MM.1S (cell line): ENCODE data around the gene TMOD1.

Experiments used
- DNase-seq: peaks from one replicate; pipeline ENCODE4 v3.0.0-alpha.2; 2015
- H2AFZ ChIP-seq: fragments of 300-600 bp; sonication (generic); 2 replicates; pipeline ENCODE4 v1.6.0; 2016; ENCODE audit warnings: antibody characterized with exemption, low read length
- H3F3A ChIP-seq: fragments of 300-600 bp; sonication (generic); 2 replicates; pipeline ENCODE4 v1.6.1; 2016; ENCODE audit warnings: mild to moderate bottlenecking, antibody characterized with exemption, low read length, moderate library complexity, mixed read lengths; ENCODE audit not compliant: insufficient read depth
- H3K27ac ChIP-seq: fragments of 300-600 bp; sonication (generic); 2 replicates; pipeline ENCODE4 v1.5.1; 2016; ENCODE audit warnings: mild to moderate bottlenecking, low read length
- H3K27me3 ChIP-seq: fragments of 300-600 bp; sonication (generic); replicated peaks from 2 replicates; pipeline ENCODE4 v1.6.0; 2016; ENCODE audit warnings: low read length; ENCODE audit not compliant: insufficient read depth
- H3K36me3 ChIP-seq: fragments of 300-600 bp; sonication (generic); replicated peaks from 2 replicates; pipeline ENCODE4 v1.6.1; 2016; ENCODE audit warnings: mild to moderate bottlenecking, low read length, mixed read lengths; ENCODE audit not compliant: insufficient read depth
- H3K4me1 ChIP-seq: fragments of 300-600 bp; sonication (generic); 2 replicates; pipeline ENCODE4 v1.6.1; 2016; ENCODE audit warnings: low read length, mixed read lengths
- H3K4me2 ChIP-seq: fragments of 300-600 bp; sonication (generic); 2 replicates; pipeline ENCODE4 v1.6.0; 2016; ENCODE audit warnings: low read depth, low read length
- H3K4me3 ChIP-seq: fragments of 300-600 bp; sonication (generic); 2 replicates; pipeline ENCODE4 v1.5.1; 2016; ENCODE audit warnings: low read length, mixed read lengths
- H3K79me2 ChIP-seq: fragments of 300-600 bp; sonication (generic); 2 replicates; pipeline ENCODE4 v1.6.1; 2016; ENCODE audit warnings: mixed run types, low read length, mixed read lengths
- H3K9ac ChIP-seq: fragments of 300-600 bp; sonication (generic); 2 replicates; pipeline ENCODE4 v1.6.1; 2016; ENCODE audit warnings: low read length, mixed read lengths
- H3K9me2 ChIP-seq: fragments of 300-600 bp; sonication (generic); replicated peaks from 2 replicates; pipeline ENCODE4 v1.6.1; 2016; ENCODE audit warnings: mild to moderate bottlenecking, low read length, mixed read lengths; ENCODE audit not compliant: insufficient read depth
- H3K9me3 ChIP-seq: fragments of 300-600 bp; sonication (generic); replicated peaks from 2 replicates; pipeline ENCODE4 v1.6.1; 2016; ENCODE audit warnings: mild to moderate bottlenecking, low read length, mixed read lengths; ENCODE audit not compliant: insufficient read depth
- H4K20me1 ChIP-seq: fragments of 300-600 bp; sonication (generic); 2 replicates; pipeline ENCODE4 v1.6.1; 2016; ENCODE audit warnings: mild to moderate bottlenecking, low read length, moderate library complexity, mixed read lengths; ENCODE audit not compliant: insufficient read depth
- CTCF ChIP-seq: fragments of 300-600 bp; sonication (generic); IDR thresholded peaks from 2 replicates; pipeline ENCODE4 v1.5.1; 2016; ENCODE audit warnings: antibody characterized with exemption, low read length, mixed read lengths
- EZH2 ChIP-seq: fragments of 300-600 bp; sonication (generic); optimal IDR thresholded peaks from 2 replicates; pipeline ENCODE3; 2017; ENCODE audit warnings: low read depth, mild to moderate bottlenecking, antibody characterized with exemption, low read length, mixed read lengths
- EZH2phosphoT487 ChIP-seq: fragments of 300-600 bp; sonication (generic); IDR thresholded peaks from 2 replicates; pipeline ENCODE4 v1.6.1; 2018; ENCODE audit warnings: antibody characterized with exemption, low read length

Gene TMOD1

GRCh38 chr9:97556036-97556720, 54.7 kb downstream of the TMOD1 start:
- H3K27me3 ChIP-seq = no peaks in the 10 kb centered on the region
- H3K27ac ChIP-seq = no peak overlapping the region
- no peak overlapping the region for H3K4me3 ChIP-seq
- H3K4me1 ChIP-seq = peaks cover 25% of the 10 kb centered on the region
- H3K9ac ChIP-seq = no peak overlapping the region
- no peak for TF ChIP-seq CTCF
- no peaks in the 10 kb centered on the region for H3K9me3 ChIP-seq
- H3F3A ChIP-seq = peaks cover 12% of the 10 kb centered on the region
- no peaks in the 10 kb centered on the region for H3K79me2 ChIP-seq
- no peaks in the 10 kb centered on the region for H4K20me1 ChIP-seq
- H3K4me2 ChIP-seq = no peak overlapping the region
- no peaks in the 10 kb centered on the region for H3K36me3 ChIP-seq
- no peak overlapping the region for H2AFZ ChIP-seq
- no peaks in the 10 kb centered on the region for H3K9me2 ChIP-seq
- no peak for DNase-seq

GRCh38 chr9:97556721-97557605, 55.5 kb downstream of the TMOD1 start:
- Histone ChIP-seq H3K9me3 (no peaks in the 10 kb centered on the region), H3K27me3 (no peaks in the 10 kb centered on the region), H4K20me1 (no peaks in the 10 kb centered on the region), H3K4me2 (peak overlapping the region; percentile 71; the same call in 1 of the 2 replicates), H3K9ac (no peak overlapping the region), H2AFZ (no peak overlapping the region), H3K4me3 (no peak overlapping the region), H3K4me1 (peaks cover 27% of the 10 kb centered on the region), H3F3A (peaks cover 12% of the 10 kb centered on the region), H3K27ac (no peak overlapping the region), H3K79me2 (no peaks in the 10 kb centered on the region), H3K36me3 (no peaks in the 10 kb centered on the region), H3K9me2 (no peaks in the 10 kb centered on the region)
- DNase-seq = no peak
- TF ChIP-seq EZH2 (no peak), CTCF (no peak), EZH2phosphoT487 (no peak)

GRCh38 chr9:97557606-97558095, 56.2 kb downstream of the TMOD1 start:
- TF ChIP-seq EZH2phosphoT487 = no peak
- no peak for TF ChIP-seq EZH2
- no peak for TF ChIP-seq CTCF
- H3K36me3 ChIP-seq = no peaks in the 10 kb centered on the region
- H3K27me3 ChIP-seq = no peaks in the 10 kb centered on the region
- no peaks in the 10 kb centered on the region for H3K9me3 ChIP-seq
- no peak overlapping the region for H3K4me3 ChIP-seq
- no peaks in the 10 kb centered on the region for H4K20me1 ChIP-seq
- H3K9ac ChIP-seq = no peak overlapping the region
- peaks cover 12% of the 10 kb centered on the region for H3F3A ChIP-seq
- peaks cover 27% of the 10 kb centered on the region for H3K4me1 ChIP-seq
- H3K9me2 ChIP-seq = no peaks in the 10 kb centered on the region
- peak overlapping the region; percentile 96; the same call in 1 of the 2 replicates for H3K27ac ChIP-seq
- DNase-seq = no peak
- no peaks in the 10 kb centered on the region for H3K79me2 ChIP-seq
- no peak overlapping the region for H2AFZ ChIP-seq
- peak overlapping the region; percentile 71; the same call in 1 of the 2 replicates for H3K4me2 ChIP-seq
